Stimulated activated CD4-positive, alpha-beta T cell treated with anti-CD3 and anti-CD28 coated beads, Interleukin-4, amount 100 ng/mL, for 24 hours (primary cell): Measurements from ENCODE around the gene PCDHGB4.
"Not testable (repeated sequence)": the region's sequence is repeated elsewhere in the genome, so short reads cannot be mapped to it uniquely, and the experiment has no call there.

ENCODE experiments used
- DNase-seq: peaks from one replicate; pipeline ENCODE4 v3.0.0-alpha.2; 2020

Gene PCDHGB4

DNA sequence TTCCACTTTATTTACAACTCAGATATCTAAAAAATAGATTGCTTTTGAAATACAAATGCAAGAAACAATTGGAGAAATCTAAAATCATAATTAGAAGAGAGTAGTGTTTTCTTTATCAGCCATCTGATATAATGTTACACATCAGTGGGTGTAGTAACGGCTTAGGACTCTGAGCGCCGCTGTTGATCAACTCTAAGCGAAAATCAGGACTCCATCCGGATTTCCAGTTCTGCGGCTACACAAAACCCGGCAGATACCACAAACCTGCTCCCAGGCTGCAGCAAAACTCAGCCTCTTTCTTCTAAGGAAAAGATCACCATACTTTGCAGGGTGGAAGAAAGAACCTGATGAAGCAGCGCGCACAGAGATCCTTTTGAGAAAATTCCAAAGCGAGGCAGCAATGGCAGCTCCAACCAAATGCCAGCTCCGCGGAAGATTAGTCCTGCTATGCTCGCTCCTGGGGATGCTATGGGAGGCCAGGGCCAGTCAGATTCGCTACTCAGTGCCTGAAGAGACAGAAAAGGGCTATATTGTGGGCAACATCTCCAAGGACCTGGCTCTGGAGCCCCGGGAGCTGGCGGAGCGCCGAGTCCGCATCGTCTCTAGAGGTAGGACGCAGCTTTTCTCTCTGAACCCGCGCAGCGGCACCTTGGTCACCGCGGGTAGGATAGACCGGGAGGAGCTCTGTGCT is 15.2 kb downstream of the PCDHGB4 start, which contains the start of gene PCDHGA9:
Gene PCDHGA9, plus strand, starts transcription at position 226 of the 691 bp plus-strand sequence. Its CDS starts 175 bp downstream, at position 401.
- DNase-seq: no peak

DNA sequence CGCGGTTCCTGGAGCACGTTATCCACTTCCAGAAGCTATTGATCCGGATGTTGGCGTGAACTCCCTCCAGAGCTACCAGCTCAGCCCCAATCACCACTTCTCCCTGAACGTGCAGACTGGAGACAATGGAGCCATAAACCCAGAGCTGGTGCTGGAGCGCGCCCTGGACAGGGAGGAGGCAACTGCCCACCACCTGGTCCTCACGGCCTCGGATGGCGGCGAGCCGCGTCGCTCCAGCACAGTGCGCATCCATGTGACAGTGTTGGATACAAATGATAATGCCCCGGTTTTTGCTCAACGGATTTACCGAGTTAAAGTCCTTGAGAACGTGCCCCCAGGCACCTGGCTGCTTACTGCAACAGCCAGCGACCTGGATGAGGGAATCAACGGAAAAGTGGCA is 15.9 kb downstream of the PCDHGB4 start:
- DNase-seq: no peak

DNA sequence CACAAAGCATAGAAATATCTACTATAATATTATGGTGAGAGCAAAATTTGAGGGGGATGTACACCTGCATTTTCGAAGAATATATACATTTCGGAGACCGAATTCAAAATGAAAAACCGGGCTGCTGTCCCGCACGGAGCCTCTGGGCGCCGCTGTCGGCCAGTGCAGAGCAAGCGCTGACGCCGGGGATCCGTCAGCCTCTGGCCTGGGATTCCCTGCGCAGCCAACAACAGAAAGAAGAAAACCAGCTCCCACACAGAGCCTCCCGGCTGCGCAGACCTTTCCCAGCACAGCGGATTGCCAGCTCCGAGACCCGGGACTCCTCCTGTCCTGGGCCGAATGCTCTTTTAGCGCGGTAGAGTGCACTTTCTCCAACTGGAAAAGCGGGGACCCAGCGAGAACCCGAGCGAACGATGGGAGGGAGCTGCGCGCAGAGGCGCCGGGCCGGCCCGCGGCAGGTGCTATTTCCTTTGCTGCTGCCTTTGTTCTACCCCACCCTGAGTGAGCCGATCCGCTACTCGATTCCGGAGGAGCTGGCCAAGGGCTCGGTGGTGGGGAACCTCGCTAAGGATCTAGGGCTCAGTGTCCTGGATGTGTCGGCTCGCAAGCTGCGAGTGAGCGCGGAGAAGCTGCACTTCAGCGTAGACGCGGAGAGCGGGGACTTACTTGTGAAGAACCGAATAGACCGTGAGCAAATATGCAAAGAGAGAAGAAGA is 20.4 kb downstream of the PCDHGB4 start, which contains the start of gene PCDHGB6:
Gene PCDHGB6, plus strand, starts transcription at position 232 of the 716 bp plus-strand sequence. Its CDS starts 182 bp downstream, at position 414.
- DNase-seq: peak; percentile 31

DNA sequence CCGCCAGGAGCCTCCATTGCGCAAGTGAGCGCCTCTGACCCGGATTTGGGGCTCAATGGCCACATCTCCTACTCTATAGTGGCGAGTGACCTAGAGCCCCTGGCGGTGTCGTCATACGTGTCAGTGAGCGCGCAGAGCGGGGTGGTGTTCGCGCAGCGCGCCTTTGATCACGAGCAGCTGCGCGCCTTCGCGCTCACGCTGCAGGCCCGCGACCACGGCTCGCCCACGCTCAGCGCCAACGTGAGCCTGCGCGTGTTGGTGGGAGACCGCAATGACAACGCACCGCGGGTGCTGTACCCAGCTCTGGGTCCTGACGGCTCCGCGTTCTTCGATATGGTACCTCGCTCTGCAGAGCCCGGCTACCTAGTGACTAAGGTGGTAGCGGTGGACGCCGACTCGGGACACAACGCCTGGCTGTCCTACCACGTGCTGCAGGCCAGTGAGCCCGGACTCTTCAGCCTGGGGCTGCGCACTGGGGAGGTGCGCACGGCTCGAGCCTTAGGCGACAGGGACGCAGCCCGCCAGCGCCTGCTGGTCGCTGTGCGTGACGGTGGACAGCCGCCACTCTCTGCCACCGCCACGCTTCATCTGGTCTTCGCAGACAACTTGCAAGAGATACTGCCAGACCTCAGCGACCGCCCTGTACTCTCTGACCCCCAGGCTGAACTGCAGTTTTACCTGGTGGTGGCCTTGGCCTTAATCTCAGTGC is 22.3 kb downstream of the PCDHGB4 start:
- no peak for DNase-seq

DNA sequence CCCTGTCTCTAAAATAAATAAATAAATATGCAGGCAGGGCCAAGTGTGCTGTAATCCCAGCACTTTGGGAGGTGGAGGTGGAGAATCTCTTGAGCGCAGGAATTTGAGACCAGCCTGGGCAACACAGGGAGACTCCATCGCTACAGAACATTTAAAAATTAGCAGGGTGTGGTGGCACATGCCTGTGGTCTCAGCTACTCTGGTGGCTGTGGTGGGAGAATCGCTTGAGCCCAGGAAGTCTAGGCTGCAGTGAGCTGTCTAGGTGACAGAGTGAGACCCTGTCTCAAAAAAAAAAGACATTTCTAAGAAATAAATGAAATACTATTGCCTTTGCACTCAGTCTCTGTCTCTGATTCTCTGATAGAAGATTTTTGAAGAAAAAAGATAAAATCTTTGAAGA is 24.1 kb downstream of the PCDHGB4 start:
- DNase-seq: no peak

DNA sequence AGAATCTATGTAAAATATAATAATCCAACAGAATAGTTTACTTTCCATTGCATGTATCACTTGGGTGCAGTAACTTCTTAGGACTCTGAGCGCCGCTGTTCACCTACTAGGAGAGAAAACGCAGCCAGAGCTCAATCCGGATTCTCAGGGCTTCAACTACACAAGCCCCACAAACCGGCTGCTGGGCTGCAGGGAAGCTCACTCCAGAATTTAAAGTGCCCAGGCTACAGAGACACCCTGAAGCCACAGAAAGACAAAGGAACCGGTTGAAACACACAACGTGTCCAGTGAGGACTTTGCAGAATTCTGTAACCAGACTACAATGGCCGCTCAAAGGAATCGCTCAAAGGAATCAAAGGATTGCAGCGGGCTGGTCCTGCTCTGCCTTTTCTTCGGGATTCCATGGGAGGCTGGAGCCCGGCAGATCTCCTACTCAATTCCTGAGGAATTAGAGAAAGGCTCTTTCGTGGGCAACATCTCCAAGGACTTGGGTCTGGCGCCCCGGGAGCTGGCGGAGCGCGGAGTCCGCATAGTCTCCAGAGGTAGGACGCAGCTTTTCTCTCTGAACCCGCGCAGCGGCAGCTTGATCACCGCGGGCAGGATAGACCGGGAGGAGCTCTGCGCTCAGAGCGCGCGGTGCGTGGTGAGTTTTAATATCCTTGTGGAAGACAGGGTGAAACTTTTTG is 25.5 kb downstream of the PCDHGB4 start, which contains the start of gene PCDHGA10:
Gene PCDHGA10, plus strand, starts transcription at position 134 of the 686 bp plus-strand sequence. Its CDS starts 189 bp downstream, at position 323.
- peak; percentile 66 for DNase-seq

DNA sequence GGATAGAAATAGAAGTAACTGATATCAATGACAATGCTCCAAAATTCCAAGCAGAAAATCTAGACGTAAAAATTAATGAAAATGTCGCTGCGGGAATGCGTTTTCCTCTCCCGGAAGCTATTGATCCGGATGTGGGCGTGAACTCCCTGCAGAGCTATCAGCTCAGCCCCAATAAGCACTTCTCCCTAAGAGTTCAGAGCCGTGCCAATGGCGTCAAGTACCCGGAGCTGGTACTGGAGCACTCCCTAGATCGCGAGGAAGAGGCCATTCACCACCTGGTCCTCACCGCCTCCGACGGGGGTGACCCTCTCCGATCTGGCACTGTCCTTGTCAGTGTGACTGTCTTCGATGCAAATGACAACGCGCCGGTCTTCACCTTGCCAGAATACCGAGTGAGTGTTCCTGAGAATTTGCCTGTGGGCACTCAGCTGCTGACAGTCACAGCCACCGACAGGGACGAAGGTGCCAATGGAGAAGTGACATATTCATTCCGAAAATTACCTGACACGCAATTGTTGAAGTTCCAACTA is 26.1 kb downstream of the PCDHGB4 start:
- no peak for DNase-seq

DNA sequence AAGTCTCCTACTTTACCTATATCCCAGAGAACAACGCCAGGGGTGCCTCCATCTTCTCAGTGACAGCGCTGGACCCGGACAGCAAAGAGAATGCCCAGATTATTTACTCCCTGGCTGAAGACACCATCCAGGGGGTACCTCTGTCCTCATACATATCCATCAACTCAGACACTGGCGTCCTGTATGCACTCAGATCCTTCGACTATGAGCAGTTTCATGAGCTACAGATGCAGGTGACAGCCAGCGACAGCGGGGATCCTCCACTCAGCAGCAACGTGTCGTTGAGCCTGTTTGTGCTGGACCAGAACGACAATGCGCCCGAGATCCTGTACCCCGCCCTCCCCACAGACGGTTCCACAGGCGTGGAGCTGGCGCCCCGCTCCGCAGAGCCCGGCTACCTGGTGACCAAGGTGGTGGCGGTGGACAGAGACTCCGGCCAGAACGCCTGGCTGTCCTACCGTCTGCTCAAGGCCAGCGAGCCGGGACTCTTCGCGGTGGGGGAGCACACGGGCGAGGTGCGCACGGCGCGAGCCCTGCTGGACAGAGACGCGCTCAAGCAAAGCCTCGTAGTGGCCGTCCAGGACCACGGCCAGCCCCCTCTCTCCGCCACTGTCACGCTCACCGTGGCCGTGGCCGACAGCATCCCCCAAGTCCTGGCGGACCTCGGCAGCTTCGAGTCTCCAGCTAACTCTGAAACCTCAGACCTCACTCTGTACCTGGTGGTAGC is 27.2 kb downstream of the PCDHGB4 start:
- not testable (repeated sequence) for DNase-seq

DNA sequence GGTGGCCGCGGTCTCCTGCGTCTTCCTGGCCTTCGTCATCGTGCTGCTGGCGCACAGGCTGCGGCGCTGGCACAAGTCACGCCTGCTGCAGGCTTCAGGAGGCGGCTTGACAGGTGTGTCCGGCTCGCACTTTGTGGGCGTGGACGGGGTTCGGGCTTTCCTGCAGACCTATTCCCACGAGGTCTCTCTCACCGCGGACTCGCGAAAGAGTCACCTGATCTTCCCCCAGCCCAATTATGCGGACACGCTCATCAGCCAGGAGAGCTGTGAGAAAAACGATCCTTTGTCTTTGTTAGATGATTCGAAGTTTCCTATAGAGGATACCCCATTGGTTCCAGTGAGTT is 27.7 kb downstream of the PCDHGB4 start:
- not testable (repeated sequence) for DNase-seq

DNA sequence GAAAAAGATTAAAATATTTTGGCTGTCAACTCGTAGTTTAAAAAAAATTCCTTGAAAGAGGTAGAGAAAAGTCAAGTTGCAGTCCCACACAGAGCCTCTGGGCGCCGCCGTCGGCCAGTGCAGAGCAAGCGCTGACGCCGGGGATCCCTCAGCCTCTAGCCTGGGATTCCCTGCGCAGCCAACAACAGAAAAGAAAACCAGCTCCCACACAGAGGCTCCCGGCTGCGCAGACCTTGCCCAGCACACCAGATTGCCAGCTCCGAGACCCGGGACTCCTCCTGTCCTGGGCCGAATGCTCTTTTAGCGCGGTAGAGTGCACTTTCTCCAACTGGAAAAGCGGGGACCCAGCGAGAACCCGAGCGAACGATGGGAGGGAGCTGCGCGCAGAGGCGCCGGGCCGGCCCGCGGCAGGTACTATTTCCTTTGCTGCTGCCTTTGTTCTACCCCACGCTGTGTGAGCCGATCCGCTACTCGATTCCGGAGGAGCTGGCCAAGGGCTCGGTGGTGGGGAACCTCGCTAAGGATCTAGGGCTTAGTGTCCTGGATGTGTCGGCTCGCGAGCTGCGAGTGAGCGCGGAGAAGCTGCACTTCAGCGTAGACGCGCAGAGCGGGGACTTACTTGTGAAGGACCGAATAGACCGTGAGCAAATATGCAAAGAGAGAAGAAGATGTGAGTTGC is 30.1 kb downstream of the PCDHGB4 start, which contains the start of gene PCDHGB7:
Gene PCDHGB7, plus strand, starts transcription at position 184 of the 679 bp plus-strand sequence. Its CDS starts 183 bp downstream, at position 367.
- peak; percentile 49 for DNase-seq

DNA sequence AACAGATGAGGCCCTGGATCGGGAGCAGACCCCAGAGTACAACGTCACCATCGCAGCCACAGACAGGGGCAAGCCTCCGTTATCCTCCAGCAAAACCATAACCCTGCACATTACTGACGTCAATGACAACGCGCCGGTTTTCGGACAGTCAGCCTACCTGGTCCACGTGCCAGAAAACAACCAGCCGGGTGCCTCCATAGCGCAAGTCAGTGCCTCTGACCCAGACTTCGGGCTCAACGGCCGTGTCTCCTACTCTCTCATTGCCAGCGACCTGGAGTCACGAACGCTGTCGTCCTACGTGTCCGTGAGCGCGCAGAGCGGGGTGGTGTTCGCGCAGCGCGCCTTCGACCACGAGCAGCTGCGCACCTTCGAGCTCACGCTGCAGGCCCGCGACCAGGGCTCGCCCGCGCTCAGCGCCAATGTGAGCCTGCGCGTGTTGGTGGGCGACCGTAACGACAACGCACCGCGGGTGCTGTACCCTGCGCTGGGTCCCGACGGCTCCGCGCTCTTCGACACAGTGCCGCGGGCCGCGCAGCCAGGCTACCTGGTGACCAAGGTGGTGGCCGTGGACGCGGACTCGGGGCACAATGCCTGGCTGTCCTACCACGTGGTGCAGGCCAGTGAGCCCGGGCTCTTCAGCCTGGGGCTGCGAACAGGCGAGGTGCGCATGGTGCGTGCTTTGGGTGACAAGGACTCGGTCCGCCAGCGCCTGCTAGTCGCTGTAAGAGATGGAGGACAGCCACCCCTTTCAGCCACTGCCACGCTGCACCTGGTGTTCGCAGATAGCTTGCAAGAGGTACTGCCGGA is 31.8 kb downstream of the PCDHGB4 start:
- no peak for DNase-seq

DNA sequence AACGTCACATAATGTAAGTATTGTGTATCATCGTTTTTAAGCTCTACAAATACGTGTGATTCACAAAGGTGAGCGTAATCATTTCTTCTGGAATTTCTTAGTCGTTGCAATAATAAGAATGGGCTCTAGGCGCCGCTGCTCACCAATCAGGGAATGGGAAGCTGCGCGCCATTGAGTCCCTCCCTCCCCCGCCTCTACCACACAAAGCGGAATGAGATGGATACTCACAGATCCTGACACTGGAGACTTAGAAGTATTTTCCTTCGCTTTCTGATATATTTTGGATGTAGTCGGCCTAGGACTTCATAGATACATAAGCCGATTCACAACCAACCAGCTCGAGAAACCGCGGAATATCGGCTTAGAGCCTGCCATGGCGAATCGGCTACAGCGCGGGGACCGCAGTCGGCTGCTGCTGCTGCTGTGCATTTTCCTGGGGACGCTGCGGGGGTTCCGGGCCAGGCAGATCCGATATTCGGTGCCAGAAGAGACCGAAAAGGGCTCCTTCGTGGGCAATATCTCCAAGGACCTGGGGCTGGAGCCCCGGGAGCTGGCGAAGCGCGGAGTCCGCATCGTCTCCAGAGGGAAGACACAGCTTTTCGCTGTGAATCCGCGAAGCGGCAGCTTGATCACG is 33.5 kb downstream of the PCDHGB4 start, which contains the start of gene PCDHGA11:
Gene PCDHGA11, plus strand, starts transcription at position 197 of the 634 bp plus-strand sequence. Its CDS starts 177 bp downstream, at position 374.
- DNase-seq: peak; percentile 44

DNA sequence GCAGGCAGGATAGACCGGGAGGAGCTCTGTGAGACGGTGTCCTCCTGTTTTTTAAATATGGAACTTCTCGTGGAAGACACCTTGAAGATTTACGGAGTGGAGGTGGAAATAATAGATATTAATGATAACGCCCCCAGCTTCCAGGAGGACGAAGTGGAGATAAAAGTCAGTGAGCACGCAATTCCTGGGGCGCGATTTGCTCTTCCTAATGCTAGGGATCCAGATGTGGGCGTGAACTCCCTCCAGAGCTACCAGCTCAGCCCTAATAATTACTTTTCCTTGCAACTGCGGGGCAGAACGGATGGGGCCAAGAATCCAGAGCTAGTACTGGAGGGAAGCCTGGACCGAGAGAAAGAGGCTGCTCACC is 34.0 kb downstream of the PCDHGB4 start:
- DNase-seq: no peak

DNA sequence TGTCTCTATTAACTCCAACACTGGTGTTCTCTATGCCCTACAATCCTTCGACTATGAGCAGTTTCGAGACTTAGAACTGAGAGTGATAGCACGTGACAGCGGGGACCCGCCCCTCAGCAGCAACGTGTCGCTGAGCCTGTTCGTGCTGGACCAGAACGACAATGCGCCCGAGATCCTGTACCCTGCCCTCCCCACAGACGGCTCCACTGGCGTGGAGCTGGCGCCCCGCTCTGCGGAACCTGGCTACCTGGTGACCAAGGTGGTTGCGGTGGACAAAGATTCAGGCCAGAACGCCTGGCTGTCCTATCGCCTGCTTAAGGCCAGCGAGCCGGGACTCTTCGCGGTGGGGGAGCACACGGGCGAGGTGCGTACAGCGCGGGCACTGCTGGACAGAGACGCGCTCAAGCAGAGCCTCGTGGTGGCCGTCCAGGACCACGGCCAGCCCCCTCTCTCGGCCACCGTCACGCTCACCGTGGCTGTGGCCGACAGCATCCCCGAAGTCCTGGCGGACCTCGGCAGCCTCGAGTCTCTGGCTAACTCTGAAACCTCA is 35.3 kb downstream of the PCDHGB4 start:
- no peak for DNase-seq

DNA sequence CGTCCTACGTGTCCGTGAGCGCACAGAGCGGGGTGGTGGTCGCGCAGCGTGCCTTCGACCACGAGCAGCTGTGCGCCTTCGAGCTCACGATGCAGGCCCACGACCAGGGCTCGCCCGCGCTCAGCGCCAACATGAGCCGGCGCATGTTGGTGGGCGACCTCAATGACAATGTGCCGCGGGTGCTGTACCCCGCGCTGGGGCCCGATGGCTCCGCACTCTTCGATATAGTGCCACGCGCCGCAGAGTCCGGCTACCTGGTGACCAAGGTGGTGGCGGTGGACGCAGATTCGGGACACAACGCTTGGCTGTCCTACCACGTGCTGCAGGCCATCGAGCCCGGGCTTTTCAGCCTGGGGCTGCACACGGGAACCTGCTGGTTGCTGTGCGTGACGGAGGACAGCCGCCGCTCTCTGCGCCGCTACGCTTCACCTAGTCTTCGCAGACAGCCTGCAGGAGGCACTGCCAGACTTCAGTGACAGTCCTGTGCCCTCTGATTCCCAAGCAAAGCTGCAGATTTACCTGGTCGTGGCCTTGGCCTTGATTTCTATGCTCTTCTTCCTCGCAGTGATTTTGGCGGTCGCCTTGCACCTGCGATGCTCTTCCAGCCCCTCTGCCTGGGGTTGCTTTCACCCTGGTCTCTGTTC is 40.4 kb downstream of the PCDHGB4 start:
- DNase-seq: no peak

DNA sequence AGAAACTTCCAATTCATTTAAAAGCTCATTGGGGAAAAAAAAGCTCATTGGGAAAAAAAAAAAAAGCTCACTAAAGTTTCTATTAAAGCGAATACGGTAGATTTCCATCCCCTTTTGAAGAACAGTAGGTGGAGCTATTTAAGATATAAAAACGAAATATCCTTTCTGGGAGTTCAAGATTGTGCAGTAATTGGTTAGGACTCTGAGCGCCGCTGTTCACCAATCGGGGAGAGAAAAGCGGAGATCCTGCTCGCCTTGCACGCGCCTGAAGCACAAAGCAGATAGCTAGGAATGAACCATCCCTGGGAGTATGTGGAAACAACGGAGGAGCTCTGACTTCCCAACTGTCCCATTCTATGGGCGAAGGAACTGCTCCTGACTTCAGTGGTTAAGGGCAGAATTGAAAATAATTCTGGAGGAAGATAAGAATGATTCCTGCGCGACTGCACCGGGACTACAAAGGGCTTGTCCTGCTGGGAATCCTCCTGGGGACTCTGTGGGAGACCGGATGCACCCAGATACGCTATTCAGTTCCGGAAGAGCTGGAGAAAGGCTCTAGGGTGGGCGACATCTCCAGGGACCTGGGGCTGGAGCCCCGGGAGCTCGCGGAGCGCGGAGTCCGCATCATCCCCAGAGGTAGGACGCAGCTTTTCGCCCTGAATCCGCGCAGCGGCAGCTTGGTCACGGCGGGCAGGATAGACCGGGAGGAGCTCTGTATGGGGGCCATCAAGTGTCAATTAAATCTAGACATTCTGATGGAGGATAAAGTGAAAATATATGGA is 43.0 kb downstream of the PCDHGB4 start, which contains the start of gene PCDHGA12:
Gene PCDHGA12, plus strand, starts transcription at position 176 of the 782 bp plus-strand sequence. Its CDS starts 253 bp downstream, at position 429.
- DNase-seq: no peak

DNA sequence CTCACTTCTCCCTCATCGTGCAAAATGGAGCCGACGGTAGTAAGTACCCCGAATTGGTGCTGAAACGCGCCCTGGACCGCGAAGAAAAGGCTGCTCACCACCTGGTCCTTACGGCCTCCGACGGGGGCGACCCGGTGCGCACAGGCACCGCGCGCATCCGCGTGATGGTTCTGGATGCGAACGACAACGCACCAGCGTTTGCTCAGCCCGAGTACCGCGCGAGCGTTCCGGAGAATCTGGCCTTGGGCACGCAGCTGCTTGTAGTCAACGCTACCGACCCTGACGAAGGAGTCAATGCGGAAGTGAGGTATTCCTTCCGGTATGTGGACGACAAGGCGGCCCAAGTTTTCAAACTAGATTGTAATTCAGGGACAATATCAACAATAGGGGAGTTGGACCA is 43.8 kb downstream of the PCDHGB4 start:
- no peak for DNase-seq

DNA sequence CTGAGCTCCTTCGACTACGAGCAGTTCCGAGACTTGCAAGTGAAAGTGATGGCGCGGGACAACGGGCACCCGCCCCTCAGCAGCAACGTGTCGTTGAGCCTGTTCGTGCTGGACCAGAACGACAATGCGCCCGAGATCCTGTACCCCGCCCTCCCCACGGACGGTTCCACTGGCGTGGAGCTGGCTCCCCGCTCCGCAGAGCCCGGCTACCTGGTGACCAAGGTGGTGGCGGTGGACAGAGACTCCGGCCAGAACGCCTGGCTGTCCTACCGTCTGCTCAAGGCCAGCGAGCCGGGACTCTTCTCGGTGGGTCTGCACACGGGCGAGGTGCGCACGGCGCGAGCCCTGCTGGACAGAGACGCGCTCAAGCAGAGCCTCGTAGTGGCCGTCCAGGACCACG is 44.8 kb downstream of the PCDHGB4 start:
- not testable (repeated sequence) for DNase-seq
